22Rv1 (cell line): ENCODE results near the gene BTBD7.

Experiments used
- ZFX ChIP-seq: fragments of 450-650 bp; IDR thresholded peaks from 2 replicates; pipeline ENCODE4 v1.6.1; 2017; ENCODE audit warnings: antibody characterized with exemption, borderline replicate concordance
- TF ChIP-seq, protein P1 (sequence below): fragments of 450-650 bp; IDR thresholded peaks from 2 replicates; pipeline ENCODE4 v1.5.1; 2017; ENCODE audit warnings: mild to moderate bottlenecking

DNA sequence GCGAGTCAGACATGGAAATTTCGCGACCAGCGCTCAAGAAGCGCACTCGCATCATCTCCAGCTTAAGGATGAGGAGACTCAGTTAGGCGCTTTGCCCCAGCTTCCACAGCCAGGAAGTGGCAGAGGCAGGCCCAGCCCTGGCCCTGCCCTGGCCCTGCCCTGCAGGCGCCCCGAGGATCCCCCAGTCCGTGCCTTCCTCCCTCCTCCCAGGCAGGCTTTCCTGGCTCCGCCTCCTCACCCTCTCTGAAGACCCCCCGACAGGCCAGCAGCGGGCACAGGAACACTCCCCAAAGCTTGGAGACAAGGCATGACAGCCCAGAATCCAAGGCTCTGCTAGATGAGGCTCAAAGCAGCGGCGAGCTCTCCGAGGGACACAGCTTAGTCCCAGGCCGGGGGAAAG, 100.7 kb downstream of the BTBD7 start:
- TF ChIP-seq, protein P1, sequence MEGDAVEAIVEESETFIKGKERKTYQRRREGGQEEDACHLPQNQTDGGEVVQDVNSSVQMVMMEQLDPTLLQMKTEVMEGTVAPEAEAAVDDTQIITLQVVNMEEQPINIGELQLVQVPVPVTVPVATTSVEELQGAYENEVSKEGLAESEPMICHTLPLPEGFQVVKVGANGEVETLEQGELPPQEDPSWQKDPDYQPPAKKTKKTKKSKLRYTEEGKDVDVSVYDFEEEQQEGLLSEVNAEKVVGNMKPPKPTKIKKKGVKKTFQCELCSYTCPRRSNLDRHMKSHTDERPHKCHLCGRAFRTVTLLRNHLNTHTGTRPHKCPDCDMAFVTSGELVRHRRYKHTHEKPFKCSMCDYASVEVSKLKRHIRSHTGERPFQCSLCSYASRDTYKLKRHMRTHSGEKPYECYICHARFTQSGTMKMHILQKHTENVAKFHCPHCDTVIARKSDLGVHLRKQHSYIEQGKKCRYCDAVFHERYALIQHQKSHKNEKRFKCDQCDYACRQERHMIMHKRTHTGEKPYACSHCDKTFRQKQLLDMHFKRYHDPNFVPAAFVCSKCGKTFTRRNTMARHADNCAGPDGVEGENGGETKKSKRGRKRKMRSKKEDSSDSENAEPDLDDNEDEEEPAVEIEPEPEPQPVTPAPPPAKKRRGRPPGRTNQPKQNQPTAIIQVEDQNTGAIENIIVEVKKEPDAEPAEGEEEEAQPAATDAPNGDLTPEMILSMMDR, result no peak
- no peak for TF ChIP-seq ZFX
